HepG2 (cell line): ENCODE results near the gene C9orf85.

ENCODE experiments used
- BHLHE40 ChIP-seq: IDR thresholded peaks from 2 replicates; pipeline ENCODE4 v1.6.1; 2011; ENCODE audit warnings: low read length, improper control_type of control experiment
- POLR2AphosphoS5 ChIP-seq: IDR thresholded peaks from 2 replicates; pipeline ENCODE4 v1.6.1; 2012; ENCODE audit warnings: low read depth, low read length
- RERE ChIP-seq: IDR thresholded peaks from 2 replicates; pipeline ENCODE4 v1.6.1; 2016; ENCODE audit warnings: low read depth, missing genetic modification reagents, missing compliant biosample characterization
- SUZ12 ChIP-seq: fragments of 150-350 bp; IDR thresholded peaks from 2 replicates; pipeline ENCODE4 v1.6.1; 2014; ENCODE audit warnings: low read depth, low read length
- ZNF24 ChIP-seq: fragments of 450-650 bp; IDR thresholded peaks from 2 replicates; pipeline ENCODE4 v1.6.1; 2017; ENCODE audit warnings: antibody characterized with exemption, mild to moderate bottlenecking
- ZNF362 ChIP-seq: sonication (generic); formaldehyde crosslinking; IDR thresholded peaks from 2 replicates; pipeline ENCODE4 v1.4.0; 2020; ENCODE audit warnings: missing genetic modification reagents, mild to moderate bottlenecking, borderline replicate concordance

GRCh38 chr9:71925834-71926233, 14.4 kb downstream of the C9orf85 start:
- no peak for TF ChIP-seq SUZ12
- no peak for TF ChIP-seq BHLHE40
- TF ChIP-seq ZNF24: no peak
- TF ChIP-seq POLR2AphosphoS5: no peak
- TF ChIP-seq RERE: no peak
- TF ChIP-seq ZNF362 (CRISPR knock-in tag): no peak
